IPS-15b (cell line): ENCODE measurements around the gene PFDN1.
"Not testable (repeated sequence)": the region's sequence is repeated elsewhere in the genome, so short reads cannot be mapped to it uniquely, and the experiment has no call there.

Experiments
- H3K27me3 ChIP-seq: one replicate; pipeline ENCODE4 v1.6.1; 2013; ENCODE audit warnings: low read length; ENCODE audit not compliant: control insufficient read depth, insufficient read depth
- H3K36me3 ChIP-seq: one replicate; pipeline ENCODE4 v1.6.1; 2013; ENCODE audit warnings: low read length; ENCODE audit not compliant: control insufficient read depth, insufficient read depth
- H3K4me1 ChIP-seq: one replicate; pipeline ENCODE4 v1.6.1; 2013; ENCODE audit warnings: mild to moderate bottlenecking, low read length; ENCODE audit not compliant: control insufficient read depth, insufficient read depth
- H3K4me3 ChIP-seq: one replicate; pipeline ENCODE4 v1.5.1; 2013; ENCODE audit warnings: low read depth, low read length
- H3K9ac ChIP-seq: one replicate; pipeline ENCODE4 v1.6.1; 2013; ENCODE audit warnings: low read depth, mild to moderate bottlenecking, low read length
- H3K9me3 ChIP-seq: one replicate; pipeline ENCODE4 v1.6.1; 2013; ENCODE audit warnings: mild to moderate bottlenecking, low read length; ENCODE audit not compliant: control insufficient read depth, insufficient read depth

The PFDN1 gene, protein sequence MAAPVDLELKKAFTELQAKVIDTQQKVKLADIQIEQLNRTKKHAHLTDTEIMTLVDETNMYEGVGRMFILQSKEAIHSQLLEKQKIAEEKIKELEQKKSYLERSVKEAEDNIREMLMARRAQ

DNA sequence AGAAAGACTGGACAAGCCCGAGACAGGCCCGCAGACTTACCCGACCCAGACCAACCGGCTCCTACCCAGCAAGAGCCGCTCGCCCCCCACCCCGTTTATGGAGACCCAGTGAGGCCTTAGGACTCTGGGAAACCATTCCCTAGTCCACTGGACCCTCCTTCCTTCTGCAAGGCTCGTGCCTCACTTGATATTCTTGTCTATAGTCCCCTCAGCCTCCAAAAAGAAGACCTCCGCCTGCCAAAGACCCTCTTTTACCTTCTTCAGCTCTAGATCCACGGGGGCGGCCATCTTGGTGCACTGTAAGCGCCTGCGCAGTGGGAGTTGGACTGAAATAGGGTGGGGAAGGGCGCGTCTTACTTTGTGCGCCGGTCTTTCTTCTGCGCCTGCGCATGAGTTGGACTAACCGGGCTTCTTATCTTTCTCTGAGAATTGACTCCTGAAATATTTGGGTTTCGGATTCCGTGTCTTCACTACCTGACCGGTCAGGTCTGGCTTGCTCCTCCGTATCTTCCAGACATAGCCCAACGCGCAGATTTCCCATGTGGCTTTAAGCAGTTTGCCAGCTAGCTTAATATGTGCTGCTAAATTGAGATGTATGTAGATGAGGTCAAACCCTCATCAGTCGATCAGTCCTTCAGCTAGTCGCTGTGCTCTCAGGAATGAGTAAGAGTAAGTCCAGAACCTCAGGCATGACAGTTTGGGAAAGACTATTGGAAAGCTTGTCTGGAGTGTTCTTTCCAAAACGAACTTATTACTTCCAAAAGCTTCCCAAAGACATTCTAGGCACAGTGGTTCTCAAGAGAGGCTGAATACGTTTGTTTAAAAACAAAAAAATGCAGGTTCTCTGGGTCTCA is at the start of gene PFDN1:
TSS of gene PFDN1 (minus strand) at position 316 of the 854 bp plus-strand sequence. CDS start at position 288, 28 bp downstream.
- Histone ChIP-seq H3K4me1 (no peaks in the 10 kb centered on the region), H3K27me3 (no peaks in the 10 kb centered on the region), H3K36me3 (no peaks in the 10 kb centered on the region), H3K4me3 (peak within 1 kb of the TSS; percentile 97), H3K9me3 (no peaks in the 10 kb centered on the region), H3K9ac (peak within 1 kb of the TSS; percentile 99)

DNA sequence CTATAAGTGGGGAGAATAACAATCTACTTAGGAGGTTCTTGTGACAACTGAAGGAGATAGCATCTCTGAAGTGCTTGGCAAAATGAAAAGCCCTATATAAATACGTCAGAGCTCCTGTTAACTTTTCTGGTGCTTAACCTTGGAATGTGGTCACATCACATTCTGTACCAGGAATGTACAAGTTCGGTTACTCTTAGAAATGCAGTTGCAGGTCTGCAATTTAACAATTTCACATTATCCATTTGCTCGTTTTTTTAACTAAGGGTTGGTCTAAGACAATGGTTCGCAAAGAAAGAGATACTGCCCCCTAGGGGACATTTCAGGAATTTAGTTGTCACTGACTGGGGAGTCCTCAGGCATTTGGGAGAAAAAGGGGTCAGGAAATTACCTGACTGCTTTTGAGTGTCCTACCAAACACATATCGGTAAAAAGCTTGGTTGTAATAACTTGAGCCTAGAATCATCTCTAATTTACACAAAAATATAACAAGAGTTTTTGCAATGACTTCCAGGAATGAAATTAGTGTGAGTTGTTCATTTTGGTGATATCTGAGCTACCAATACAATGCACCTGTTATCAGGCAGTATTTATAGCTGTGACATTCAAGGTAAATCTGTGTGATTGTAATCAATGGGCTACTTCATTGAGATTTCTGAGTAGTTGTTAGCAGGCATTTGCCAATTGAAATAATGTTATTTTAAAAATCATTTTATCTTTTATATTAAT is 48.9 kb upstream of the PFDN1 start:
- Histone ChIP-seq H3K9me3 (no peaks in the 10 kb centered on the region), H3K36me3 (no peaks in the 10 kb centered on the region), H3K4me3 (no peak overlapping the region), H3K9ac (no peak overlapping the region), H3K27me3 (no peaks in the 10 kb centered on the region), H3K4me1 (peaks cover 4% of the 10 kb centered on the region)

GRCh38 chr5:140349244-140349643 is 46.3 kb upstream of the PFDN1 start:
- peaks cover 12% of the 10 kb centered on the region for H3K27me3 ChIP-seq
- H3K9ac ChIP-seq = no peak overlapping the region
- H3K36me3 ChIP-seq = no peaks in the 10 kb centered on the region
- H3K9me3 ChIP-seq = no peaks in the 10 kb centered on the region
- no peak overlapping the region for H3K4me3 ChIP-seq
- H3K4me1 ChIP-seq = peaks cover 10% of the 10 kb centered on the region

- Histone ChIP-seq H3K4me1 (peaks cover 10% of the 10 kb centered on the region), H3K4me3 (no peak overlapping the region), H3K9ac (no peak overlapping the region), H3K9me3 (no peaks in the 10 kb centered on the region), H3K27me3 (peaks cover 12% of the 10 kb centered on the region), H3K36me3 (no peaks in the 10 kb centered on the region)
These were observed 45.2 kb upstream of the PFDN1 start for GRCh38 chr5:140348104-140348503.

DNA sequence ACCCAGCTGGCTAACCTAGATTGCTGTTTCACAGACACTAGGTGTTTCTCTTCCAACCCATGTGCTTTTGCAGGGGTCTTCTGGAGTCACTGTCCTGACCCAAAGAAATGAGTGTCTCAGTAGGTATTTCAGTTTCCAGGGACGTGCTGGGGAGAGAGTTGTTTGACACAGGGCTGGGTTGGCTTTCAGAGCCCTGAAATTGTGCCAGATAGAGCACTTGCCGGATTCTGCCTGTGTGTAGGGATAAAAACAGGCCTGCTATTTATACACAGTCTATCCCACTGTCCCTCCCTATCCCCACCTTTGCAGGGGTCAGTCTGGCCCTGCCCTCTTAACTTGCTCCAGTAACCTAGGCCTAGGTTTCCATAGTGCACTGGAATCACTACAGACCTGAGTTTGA is 44.5 kb upstream of the PFDN1 start:
- H3K4me3 ChIP-seq = no peak overlapping the region

DNA sequence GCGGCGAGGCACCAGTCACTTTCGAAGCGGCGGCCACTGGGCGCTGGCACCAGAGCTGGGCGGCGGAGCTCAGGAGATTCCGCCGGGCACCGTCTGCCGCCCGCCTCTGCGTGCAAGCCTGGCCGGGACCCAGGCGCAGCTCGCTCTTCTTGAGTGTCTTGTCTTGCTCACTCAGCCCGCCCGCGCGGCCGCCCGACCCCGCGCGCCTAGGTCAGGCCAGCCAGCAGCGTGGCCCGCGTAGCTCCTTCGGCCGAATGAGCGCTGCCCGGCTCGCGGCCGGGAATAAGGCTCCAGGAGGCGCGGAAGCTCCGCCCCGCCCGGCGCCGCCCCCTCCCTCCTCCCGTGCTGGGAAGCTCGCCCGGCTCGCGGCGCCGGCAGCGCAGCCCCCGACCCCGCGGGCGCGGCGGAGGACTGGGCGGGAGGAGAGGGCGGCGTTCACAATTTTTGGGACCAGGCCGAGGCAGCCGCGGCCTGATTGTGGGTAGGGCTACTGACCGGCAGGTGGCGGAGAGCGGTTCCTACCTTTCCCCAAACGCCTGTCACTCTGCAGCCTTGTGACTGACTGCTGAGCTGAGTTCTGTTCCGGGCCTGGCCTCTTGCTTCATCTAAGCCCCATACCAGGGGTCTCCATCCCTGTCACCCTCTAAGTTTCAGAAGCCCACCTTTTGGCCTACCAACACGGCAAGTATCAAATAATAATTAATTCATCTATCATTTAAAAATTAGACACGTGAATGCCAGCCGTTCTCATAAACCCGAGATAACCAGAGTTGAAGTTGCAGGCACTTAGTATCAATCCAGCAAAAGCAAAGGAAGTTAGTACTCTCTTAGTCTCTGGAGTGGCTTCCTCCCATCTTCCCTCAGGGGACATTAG is 43.7 kb upstream of the PFDN1 start, which contains the start of gene HBEGF:
TSS of gene HBEGF (minus strand) at position 256 of the 874 bp plus-strand sequence. CDS start 275 bp downstream, outside the sequence.
- H3K36me3 ChIP-seq = no peaks in the 10 kb centered on the region
- peaks cover 12% of the 10 kb centered on the region for H3K27me3 ChIP-seq
- peak within 1 kb of the TSS; percentile 39 for H3K9ac ChIP-seq
- no peaks in the 10 kb centered on the region for H3K9me3 ChIP-seq
- H3K4me1 ChIP-seq = peaks cover 10% of the 10 kb centered on the region
- H3K4me3 ChIP-seq = peak within 1 kb of the TSS; percentile 65

More for the DNA sequence above, 44.5 kb upstream of the PFDN1 start:
- Histone ChIP-seq H3K36me3 (no peaks in the 10 kb centered on the region), H3K9ac (no peak overlapping the region), H3K9me3 (no peaks in the 10 kb centered on the region), H3K27me3 (peaks cover 12% of the 10 kb centered on the region), H3K4me1 (peaks cover 10% of the 10 kb centered on the region)

DNA sequence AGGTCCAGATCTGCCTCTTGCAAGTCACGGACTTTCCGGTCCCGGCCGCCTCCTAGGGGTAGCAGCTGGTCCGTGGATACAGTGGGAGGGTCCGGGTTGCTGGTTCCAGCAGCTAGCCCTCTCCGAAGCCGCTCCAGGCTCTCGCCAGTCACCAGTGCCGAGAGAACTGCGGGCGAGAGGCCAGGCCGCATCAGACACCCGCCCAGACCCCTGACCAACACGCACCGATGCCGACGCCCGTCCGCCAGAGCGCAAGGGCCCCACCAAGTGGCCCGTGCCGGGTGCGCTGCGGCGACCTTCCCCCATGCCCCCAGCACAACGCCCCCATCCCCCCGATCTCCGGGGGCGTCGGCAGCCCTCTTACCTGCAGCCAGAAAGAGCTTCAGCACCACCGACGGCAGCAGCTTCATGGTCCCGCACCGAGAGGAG is 43.0 kb upstream of the PFDN1 start:
- Histone ChIP-seq H3K9ac (peak overlapping the region; percentile 39), H3K4me3 (peak overlapping the region; percentile 65), H3K4me1 (peaks cover 10% of the 10 kb centered on the region), H3K27me3 (peaks cover 12% of the 10 kb centered on the region), H3K36me3 (no peaks in the 10 kb centered on the region), H3K9me3 (no peaks in the 10 kb centered on the region)

DNA sequence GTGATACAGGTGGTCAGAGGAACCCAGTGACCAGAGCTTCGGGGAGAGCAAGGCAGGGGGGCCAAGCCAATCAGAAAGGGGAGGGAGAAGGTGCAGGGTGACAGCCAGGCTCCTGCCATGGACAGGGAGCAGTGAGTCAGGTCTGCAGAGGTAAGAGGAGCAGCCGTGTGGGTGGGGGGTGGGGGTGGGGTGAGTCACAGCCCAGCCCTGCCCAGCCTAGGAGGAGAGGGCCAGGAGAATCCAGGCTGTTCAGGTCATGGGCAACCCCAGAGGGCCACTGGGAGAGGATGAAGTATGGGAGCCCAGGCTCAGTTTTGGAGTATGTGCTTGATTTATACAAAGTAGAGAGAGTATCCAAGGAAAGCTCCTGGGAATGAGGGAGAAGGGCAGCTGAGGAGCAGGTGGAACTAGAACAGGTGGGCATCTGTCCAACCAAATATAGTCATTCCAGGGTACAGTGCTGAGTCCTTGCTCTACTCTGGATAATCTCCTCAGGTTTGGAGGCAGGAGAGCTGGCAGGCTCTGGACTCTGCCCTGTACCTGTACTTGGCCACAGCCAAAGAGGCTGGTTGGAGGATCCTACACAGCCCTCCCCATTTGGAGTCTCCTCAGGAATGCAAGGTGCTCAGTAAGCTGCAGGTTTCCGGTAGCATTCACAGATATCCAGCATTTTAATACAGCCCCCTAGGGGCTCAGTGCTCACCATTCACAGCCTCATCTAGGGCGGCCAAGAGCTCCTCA is 42.0 kb upstream of the PFDN1 start:
- Histone ChIP-seq H3K27me3 (peaks cover 12% of the 10 kb centered on the region), H3K36me3 (no peaks in the 10 kb centered on the region), H3K9me3 (no peaks in the 10 kb centered on the region), H3K4me1 (peaks cover 10% of the 10 kb centered on the region), H3K4me3 (no peak overlapping the region), H3K9ac (no peak overlapping the region)

GRCh38 chr5:140343849-140344248 is 40.9 kb upstream of the PFDN1 start:
- H3K9ac ChIP-seq, H3K4me1 ChIP-seq, H3K36me3 ChIP-seq, H3K4me3 ChIP-seq, H3K9me3 ChIP-seq: not testable (repeated sequence)
- peaks cover 12% of the 10 kb centered on the region for H3K27me3 ChIP-seq

DNA sequence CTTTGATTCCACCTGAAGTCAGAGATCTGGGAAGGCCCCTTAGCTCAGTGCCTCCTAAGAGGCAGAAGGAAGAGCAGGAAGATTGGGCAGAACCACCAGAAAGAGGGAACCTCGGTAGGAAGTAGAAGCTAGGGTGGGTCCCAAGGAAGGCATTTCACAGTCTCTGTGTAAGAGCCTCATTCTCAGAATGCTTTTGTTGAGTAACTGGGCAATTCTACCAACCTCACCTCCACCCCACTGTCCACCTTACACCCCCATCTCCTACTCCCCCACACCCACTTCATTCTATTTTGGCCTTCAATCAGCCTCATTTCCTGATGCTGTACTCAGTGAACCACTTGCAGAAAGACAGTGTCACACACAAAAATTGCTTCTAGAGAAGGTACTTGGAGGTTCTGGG is 40.0 kb upstream of the PFDN1 start:
- no peak overlapping the region for H3K9ac ChIP-seq
- H3K4me1 ChIP-seq = peaks cover 10% of the 10 kb centered on the region
- no peak overlapping the region for H3K4me3 ChIP-seq
- H3K9me3 ChIP-seq = no peaks in the 10 kb centered on the region
- peaks cover 12% of the 10 kb centered on the region for H3K27me3 ChIP-seq
- no peaks in the 10 kb centered on the region for H3K36me3 ChIP-seq
